CD4-positive, alpha-beta T cell treated with Interferon gamma for 1 hour (primary cell): ENCODE measurements around the gene BCL2.
A peak's percentile ranks its signal among the peaks of the same experiment; 100 is the strongest.

Experiments used
- DNase-seq: peaks from one replicate; pipeline ENCODE4 v3.0.0-alpha.2; 2020

The BCL2 gene

DNA sequence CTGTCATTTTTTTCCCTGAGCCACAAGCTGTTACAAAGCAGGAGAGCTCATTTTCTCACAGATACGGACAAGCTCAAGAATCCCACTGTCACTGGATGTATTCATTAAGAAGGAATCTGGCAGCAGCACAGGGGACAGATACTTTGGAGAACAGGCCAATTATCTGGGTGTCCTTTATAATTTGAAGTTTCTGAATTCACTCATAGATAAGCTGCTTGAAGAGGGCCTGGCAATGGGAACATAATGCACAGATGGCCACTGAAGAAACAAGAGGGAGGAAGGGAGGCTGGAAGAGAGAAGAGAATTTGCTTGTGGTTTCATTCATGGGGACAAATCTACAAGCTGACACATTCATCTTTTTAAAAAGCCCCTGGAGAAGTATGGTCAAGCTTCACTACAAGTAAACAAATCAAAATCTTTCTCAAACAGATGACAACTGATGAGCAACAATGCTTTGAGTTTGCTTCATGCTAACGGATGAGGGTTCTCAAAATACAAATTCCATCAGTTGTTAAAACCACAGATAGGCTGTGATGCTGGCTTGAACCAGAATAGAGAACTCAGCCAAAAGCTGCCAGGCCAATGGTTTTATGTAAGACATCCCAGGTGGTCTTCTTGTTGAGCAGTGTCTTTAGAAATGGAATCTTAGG, 11.9 kb downstream of the BCL2 start:
- no peak for DNase-seq

DNA sequence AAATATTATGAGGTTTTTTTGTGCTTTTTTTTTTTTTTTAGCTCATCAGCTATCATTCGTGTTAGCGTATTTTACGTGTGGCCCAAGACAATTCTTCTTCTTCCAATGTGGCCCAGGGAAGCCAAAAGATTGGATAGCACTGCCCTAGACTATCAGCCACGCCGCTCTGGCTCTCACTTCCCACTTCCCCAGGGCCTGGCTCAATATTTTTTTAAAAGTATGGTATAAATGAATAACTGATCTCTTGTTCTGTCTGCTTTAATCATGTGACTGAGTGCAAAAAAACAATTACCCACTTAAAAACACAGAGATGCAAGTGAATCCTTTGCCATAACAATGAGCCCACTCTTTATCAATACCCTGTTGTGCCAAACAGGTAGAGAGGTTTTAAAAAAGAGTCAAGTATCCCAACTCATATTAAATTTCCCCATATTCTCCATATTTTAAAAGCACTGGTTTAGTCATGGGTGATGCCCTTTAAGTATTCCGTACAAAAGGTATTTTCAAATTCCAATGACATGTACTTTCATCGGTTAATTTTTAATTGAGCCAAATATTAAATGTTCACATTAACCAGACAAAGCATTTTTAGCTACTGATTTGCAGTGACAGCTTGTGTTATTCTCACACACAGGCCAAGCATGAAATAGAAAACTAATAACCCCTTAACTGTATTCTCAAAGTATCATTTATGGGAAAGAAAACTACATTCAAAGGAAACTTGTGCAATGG, 12.6 kb downstream of the BCL2 start:
- DNase-seq, result no peak

DNA sequence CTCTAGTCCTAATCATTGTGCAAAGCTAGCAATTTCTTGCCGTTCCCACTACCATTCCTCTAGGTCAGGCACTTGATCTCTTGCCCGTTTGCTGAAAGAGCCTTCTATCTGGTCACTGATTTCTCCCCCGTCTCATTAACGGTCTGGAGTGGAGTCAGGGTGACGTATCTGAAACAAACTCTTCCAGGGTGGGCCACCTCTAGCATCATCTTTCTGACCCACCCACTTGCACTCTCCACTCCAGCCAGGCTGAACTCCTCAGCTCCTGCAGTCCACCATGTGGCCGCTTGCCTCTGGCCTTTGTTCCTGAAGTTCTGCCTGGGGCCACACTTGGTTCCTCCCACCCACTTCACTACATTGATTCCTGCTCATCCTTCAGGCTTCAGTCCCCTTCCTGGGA, 13.3 kb downstream of the BCL2 start:
- DNase-seq, result no peak

DNA sequence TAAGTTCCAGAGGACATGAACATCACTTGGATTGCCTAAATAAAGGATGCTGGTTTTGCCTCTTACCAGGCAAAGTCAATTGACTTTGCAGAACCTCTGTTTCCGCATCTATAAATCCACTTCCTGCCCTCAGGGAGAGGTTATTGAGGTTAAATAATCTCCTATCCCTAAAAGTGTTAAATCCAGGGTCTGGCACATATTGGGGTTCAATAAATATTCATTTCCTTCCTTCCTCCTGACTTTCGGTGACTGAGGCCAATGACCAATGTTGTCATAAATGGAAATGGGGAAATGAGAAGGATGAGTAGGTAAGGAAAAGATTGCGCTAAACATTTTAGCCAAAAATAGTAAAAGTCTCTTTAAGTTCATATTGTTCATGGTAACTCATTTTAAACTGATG, 16.0 kb downstream of the BCL2 start:
- no peak for DNase-seq

DNA sequence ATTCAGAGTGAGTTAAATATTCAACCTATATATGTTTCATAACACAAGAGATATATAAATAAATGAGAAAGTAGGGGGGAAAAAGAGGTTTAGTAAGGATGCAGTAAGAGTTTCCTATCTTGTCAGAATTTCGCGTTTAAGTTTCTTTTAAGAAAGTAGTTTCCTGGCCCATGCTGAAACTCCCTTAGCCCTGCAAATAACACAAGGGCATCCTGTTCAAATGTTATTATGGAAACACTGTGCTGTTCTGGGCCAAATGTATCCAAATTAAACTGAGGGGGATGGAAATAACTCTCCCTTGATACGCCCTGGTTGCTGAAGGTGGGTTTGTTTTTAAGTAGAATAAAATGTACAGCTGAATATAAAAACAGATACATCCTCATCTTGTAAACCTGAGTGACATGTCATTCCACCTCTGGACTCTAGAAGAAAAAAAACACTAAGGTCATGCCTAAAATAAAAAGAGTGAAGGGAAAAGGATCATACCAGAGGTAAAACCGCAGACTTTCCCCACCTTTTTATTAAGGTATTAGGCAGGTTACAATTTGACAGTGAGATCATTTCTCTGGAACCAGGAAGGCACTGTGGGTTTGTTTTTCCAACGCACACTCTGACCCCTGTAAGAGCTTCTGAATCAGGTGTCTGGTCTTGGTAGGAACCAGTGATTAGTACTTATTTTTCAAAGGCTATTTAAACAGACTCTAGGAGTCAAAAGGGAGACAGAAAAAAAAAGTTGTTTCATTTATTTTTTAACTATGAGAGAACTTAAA, 16.7 kb downstream of the BCL2 start:
- DNase-seq, result no peak

DNA sequence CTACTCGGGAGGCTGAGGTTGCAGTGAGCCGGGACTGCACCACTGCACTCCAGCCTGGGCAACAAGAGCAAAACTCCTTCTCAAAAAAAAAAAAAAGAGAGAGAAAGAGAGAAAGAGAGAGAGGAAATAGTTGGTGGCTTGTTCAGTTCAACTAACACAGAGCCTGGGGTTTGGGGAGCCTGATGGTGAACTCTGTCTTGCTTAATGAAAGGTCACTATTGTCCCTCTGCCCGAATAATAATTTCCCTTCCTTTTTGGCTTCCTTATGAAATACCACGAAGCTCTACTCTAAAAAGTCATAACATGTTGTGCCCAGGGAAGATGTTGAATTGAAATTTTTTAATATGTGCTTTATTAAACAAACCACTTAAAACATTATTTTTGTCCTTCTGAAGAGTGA, 17.3 kb downstream of the BCL2 start:
- no peak for DNase-seq

DNA sequence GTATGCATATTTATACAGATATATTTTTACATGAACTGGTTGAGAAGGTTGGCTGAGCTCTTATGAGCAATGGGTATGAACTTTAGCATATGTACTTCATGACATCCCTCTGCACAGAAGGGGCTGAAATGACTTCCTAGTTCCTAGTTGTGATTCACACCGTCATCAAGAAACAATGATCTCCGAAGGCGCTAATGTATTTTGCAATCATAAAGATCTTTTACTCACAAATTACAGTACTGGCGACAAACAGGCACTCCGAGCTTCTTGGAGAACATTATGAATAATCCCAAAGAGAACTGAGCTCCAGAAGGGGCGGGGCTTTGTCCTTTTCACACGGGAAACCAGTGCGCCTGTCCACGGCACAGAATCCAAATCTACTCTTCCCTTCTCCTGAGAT, 18.1 kb downstream of the BCL2 start:
- DNase-seq, result no peak

DNA sequence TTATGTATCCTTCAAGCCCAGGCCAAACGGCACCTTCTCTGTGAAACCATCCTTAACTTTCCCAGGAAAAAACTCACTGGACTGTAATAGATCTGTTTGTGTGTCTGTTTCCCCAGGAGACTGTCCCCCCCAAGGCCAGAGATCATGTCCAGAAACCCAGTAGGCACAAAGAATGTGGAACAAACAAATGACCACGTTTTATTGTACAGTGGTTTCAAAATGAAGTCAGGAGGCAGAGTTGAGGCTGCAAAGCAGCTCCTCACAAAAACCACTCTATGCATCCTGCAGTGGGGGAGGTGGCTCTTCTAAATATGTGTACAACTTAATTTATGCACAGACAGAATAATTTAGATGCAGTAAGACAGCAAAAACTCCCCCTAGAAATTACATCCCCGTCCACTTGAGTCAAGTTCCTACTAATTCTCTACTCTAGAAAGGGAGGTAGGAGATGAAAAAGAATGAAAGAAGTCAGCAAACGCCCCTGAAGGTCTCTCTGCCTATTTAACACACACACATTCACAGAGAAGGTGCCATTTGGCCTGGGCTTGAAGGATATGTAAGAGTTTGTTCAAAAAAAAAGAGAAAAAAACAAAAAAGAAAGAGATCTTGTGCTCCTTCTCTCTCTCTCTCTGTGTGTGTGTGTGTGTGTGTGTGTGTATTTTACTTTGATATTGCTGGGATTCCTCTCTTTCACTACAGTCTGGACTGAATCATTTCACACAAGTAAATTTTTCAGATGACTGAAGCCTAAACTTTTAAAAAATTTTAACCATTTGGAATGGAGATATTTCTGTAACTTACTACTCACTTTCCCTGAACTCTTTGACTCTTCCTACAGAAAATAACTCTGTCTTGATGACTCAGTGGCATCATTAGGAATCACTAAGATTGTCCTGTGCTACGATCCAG, 19.5 kb downstream of the BCL2 start:
- no peak for DNase-seq

DNA sequence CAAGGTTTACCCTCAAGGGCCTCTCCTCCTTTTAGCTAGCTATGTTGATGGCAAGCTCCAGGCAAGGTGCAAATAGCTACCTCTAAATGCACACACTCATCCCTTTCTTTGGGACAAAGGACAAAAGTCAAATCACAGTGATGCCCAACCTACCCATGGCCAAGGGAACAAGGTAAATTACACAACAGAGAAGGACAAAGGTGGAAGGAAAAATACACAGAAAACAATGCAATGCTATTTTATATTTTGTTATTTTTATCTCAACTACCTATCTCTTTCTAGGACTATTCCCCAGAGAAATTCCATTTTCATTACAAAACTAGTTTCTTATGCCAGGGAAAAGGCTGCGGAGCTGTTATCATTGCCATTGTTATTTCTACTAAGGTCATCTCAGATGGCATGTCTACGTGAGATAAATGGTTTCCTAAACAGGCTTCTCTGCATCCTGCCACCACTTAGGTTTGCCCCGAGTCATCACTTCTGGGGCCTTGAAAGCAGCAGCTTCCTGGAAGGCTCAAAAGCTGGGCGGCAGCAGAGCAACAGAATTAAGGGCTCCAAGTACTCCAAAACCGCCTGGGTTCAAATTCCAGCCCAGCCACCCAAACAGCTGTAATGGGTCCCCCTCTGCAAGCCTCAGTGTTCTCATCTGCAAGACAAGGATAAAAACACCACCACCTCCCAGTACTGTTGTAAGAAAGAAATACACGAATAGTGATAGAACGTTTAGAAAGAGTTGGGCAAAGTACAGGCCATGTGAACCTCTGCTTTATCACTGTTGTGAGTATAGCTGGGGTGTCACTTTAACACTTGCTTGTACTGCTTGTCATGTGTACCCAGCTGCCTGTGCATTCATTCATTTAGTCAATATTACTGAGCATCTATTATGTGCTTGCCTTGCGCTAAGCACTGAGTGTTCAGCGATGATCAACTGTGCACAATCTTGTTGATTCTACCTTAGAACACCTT, 20.9 kb downstream of the BCL2 start:
- peak; percentile 13 for DNase-seq

DNA sequence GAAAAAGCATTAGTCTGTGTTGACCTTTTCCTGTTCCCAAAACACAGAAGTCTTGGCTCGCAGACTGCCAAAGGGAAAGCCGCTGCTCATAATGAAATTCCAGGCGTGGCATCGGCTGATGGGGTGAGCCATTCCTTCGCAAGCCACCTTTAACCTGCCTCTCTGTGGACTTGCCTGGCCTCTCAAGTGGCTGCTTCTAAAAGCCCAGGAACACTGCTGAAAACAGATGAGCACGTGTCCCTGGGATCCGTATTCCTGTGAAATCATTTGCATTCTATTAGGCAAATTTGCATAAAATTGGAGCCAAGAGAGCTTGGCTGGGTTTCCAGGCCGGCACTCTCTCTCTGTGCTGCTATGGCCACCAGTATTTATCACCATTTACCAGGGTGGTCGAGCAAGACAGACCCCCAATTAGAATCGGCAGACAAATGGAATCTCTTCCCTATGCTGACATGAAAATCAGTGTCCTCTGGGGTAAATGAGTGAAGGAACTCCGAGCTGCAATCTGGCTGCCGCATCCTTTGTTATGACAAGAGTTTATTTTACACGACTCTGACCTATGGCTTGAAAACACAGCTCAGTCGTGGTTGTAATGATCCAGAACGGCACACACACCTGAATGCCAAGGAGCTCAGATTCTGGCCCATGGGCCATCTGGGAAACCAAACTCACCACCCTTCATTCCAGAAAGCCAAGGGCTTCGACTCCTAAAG, 21.7 kb downstream of the BCL2 start:
- no peak for DNase-seq

DNA sequence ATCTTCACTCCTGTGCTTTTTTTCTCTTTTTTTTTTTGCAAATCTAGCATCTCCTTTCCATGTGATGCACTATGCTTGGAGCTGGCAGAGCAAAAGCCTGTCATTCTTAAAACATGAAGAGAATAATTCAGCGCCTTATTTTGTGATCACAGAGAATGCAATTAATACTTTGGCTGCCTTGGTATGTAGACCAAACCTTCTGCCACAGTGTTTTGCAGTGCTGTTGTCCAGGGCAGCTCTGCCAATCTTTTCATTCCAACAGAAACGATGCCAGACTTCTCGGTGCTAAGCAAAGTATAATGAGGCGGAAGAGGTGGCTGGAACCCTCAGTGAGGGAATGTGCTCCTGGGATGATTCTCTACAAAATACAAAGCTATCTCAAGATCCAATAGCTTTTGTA, 25.6 kb downstream of the BCL2 start:
- DNase-seq, result no peak

DNA sequence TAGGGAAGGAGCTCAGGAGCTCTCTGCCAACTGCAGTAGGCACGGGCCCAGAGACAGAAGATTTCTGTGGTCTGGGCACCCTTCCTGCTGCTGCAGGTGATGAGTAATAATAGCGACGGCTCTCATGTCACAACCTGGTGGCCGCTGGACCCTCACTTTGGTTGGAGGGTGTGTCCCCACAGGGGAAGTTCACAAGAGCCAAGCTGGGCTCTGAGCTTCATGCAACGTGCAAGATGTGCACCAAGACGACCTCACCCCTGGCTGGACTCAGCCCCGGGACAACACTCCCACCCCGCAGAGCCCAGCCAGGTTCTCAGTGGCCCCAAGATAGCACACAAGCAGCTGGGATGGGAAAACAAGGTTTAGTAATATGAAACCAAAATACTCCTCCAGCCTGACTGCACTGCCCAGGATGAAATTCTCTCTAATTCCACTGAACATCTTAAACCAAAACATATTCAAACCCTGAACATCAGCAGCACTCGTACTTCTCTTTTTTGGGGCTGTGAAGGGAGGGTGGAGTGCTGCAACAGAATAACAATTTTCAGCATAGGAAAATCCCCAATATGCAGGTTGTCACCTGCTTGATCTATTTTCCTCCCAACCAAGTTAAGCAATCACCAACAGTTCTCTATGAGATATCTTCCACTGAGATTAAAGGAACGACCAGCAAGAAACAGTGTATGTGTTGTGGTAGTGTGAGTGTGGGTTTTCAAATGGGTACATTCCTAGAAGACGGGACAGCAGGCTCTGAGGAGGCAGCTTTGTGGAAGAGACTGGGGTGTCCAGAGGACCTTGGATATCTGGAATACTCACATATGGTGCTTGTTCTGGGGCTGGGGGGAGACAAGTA, 26.5 kb downstream of the BCL2 start:
- peak; percentile 35 for DNase-seq

DNA sequence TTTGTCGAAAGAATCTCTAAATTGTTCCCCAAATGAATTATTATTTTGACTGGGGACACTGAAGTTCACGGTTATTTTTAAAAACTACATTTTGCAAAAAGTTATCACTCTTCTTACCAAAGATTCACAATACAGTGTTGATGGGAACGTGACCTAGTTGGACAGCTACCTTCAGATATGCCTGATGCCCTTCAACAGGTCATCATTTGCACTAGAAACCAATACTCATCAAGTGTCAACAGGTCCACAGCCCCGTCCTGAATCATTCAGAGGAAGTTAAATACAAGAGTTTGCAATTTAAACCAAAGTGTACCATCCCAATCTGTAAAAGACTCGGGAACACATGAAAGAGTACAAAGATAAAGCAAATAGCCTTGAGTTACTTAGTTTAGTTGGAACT, 28.3 kb downstream of the BCL2 start:
- DNase-seq, result no peak

DNA sequence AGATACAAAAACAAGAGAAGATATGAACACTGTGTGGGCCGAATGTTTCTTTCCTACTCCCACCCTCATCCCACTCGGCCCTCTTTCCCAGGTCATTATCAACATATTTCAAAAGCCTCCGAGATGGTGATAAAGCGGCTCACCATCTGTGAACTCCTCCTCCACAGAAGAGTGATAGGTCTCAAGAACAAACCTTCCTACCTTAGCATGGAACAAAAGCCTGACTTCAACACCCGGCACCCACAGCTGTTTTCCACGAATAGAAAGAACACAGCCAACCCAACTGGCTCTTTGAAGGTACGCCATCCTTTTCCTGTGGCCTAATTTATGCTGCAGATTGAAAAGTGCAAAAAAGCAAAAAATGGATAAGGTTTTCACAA, 28.8 kb downstream of the BCL2 start:
- peak; percentile 11 for DNase-seq

DNA sequence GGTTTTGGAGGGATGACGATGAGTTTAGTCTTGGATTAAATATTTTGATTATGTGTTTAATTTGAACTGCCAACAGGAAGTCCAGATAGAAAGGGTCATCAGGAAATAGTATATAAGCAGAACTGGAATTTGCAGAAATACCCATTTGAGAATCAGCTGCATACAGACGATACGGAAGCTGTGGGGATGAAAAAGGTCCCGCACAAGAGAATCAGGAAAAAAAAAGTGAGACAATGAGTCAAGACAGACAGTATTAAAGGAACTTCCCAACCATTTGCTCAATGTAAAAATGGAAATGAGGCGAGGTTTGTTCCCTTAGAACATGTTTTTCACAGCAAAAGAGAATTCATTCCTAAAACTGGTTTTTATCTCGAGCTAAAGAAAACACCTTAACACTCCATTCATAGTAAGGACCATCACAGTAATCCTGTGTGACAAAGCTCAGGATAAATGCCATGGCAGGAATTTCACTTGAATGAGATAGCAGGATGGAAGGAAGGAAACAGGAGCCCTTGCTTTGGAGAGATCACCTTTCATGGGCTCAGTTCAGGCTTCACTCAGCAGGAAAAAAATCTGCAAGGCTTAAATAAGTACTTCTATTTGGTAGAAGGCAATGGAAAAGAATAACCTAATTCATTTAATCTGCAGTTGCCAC, 29.3 kb downstream of the BCL2 start:
- DNase-seq, result no peak

DNA sequence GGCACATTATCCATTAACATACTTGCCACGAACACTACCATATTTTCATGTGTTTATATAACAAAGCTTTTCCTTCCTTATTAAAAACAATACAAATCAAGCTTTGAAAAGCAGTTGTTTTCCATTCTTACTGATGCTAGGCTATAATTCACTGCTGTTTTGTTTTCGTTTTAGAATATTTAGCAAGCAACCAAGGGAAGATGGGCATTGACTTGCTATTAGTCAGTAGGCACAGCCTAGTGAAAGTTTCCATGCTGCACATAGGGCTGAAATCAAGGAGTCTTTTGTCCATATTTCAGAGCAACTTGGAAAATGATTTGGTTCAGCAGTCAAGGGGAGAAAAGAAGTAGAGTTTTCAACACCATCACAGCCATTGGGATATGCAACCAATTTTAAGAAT, 31.3 kb downstream of the BCL2 start:
- no peak for DNase-seq

DNA sequence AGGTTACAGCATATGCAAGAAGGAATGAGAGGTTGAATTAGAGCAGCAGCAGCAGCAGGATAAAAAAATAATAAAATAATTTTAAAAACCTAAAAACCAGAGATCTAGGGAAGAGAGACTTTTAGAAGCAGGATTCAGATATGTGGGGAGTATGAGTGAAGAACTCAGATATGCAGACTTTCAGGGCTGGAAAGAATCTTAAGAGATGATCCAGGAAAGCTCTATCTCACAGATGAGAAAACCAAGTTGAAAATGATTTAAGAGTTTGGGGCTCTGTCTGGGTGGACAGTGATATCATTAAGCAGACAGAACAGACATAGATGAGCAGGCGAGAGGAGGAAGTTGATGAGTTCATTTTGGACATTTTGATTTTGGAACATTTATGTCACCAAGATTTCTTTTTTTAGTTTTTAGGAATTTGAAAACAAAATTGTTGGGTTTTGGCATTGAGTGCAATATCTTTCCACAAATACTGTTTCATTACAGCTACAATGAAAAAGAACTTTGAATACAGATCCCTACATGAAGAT, 31.8 kb downstream of the BCL2 start:
- DNase-seq, result no peak

DNA sequence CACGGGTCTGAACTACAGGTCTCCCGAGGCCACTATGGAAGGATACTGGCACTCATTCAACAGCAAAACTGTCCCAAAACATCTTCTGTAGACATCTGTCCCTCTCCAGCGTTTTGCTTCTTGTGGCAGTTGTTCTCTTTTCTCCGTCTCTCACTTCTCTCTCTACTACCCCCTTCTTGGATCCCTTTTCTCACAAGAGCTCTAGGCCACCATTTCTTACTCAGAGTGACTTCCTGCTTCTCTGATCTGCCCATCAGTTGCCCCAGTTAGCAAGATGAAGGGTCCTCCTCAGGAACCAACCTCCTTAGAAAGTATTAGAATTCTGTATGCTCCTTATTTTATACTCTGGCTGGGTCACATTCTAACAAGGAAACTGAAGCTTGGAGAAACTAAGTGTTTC, 32.6 kb downstream of the BCL2 start:
- DNase-seq, result no peak
